OCI-LY1 (cell line): ENCODE measurements around the gene FBXL22.

Experiments
- H2AFZ ChIP-seq: fragments of 200-600 bp; sonication (generic), shearing (Covaris generic); 2 replicates; pipeline ENCODE4 v1.6.0; 2014; ENCODE audit warnings: antibody characterized with exemption, mild to moderate bottlenecking, low read length
- H3F3A ChIP-seq: fragments of 200-600 bp; sonication (generic), shearing (Covaris generic); 2 replicates; pipeline ENCODE4 v1.6.0; 2014; ENCODE audit warnings: mild to moderate bottlenecking, antibody characterized with exemption, low read length, moderate library complexity; ENCODE audit not compliant: insufficient read depth
- H3K27ac ChIP-seq: fragments of 200-600 bp; sonication (generic); 2 replicates; pipeline ENCODE4 v1.5.1; 2014; ENCODE audit warnings: low read length, mixed run types, mild to moderate bottlenecking, low read depth; ENCODE audit not compliant: poor library complexity, severe bottlenecking
- H3K27me3 ChIP-seq: fragments of 200-600 bp; sonication (generic); 2 replicates; pipeline ENCODE4 v1.6.0; 2014; ENCODE audit warnings: antibody characterized with exemption, mild to moderate bottlenecking, low read length, moderate library complexity; ENCODE audit not compliant: insufficient read depth
- H3K36me3 ChIP-seq: fragments of 200-600 bp; sonication (generic); 2 replicates; pipeline ENCODE4 v1.6.1; 2014; ENCODE audit warnings: mild to moderate bottlenecking, antibody characterized with exemption, low read length, moderate library complexity, mixed read lengths; ENCODE audit not compliant: insufficient read depth
- H3K4me1 ChIP-seq: fragments of 200-600 bp; sonication (generic); 2 replicates; pipeline ENCODE4 v1.5.1; 2014; ENCODE audit warnings: mild to moderate bottlenecking, low read length, moderate library complexity; ENCODE audit not compliant: insufficient read depth, severe bottlenecking
- H3K4me2 ChIP-seq: fragments of 200-600 bp; sonication (generic), shearing (Covaris generic); 2 replicates; pipeline ENCODE4 v1.6.1; 2014; ENCODE audit warnings: low read length
- H3K4me3 ChIP-seq: fragments of 200-600 bp; sonication (generic); 2 replicates; pipeline ENCODE4 v1.5.1; 2014; ENCODE audit warnings: low read length, low read depth, mild to moderate bottlenecking, mixed read lengths; ENCODE audit not compliant: poor library complexity, severe bottlenecking
- H3K79me2 ChIP-seq: fragments of 200-600 bp; shearing (Covaris generic); 2 replicates; pipeline ENCODE4 v1.6.1; 2016; ENCODE audit warnings: mixed run types, low read length, mixed read lengths; ENCODE audit not compliant: insufficient read depth
- H3K9ac ChIP-seq: fragments of 200-600 bp; sonication (generic), shearing (Covaris generic); 2 replicates; pipeline ENCODE4 v1.6.1; 2014; ENCODE audit warnings: mild to moderate bottlenecking, low read length, mixed read lengths
- H3K9me2 ChIP-seq: fragments of 200-600 bp; sonication (generic), shearing (Covaris generic); 2 replicates; pipeline ENCODE4 v1.6.1; 2014; ENCODE audit warnings: low read depth, mild to moderate bottlenecking, low read length, mixed read lengths
- H3K9me3 ChIP-seq: fragments of 200-600 bp; shearing (Covaris generic); 2 replicates; pipeline ENCODE4 v1.6.1; 2014; ENCODE audit warnings: low read length, mixed read lengths
- H4K20me1 ChIP-seq: fragments of 200-600 bp; sonication (generic), shearing (Covaris generic); 2 replicates; pipeline ENCODE4 v1.6.0; 2016; ENCODE audit warnings: mild to moderate bottlenecking, low read length; ENCODE audit not compliant: insufficient read depth
- CTCF ChIP-seq: fragments of 200-600 bp; sonication (generic), shearing (Covaris generic); IDR thresholded peaks from 2 replicates; pipeline ENCODE4 v1.5.1; 2017; ENCODE audit warnings: mild to moderate bottlenecking, antibody characterized with exemption, low read length, moderate library complexity, mixed read lengths
- EZH2 ChIP-seq: fragments of 200-600 bp; sonication (generic), shearing (Covaris generic); IDR thresholded peaks from 2 replicates; pipeline ENCODE4 v1.8.0; 2017; ENCODE audit warnings: borderline replicate concordance, mixed run types, mild to moderate bottlenecking, antibody characterized with exemption, low read length, moderate library complexity, mixed read lengths

Gene FBXL22

DNA sequence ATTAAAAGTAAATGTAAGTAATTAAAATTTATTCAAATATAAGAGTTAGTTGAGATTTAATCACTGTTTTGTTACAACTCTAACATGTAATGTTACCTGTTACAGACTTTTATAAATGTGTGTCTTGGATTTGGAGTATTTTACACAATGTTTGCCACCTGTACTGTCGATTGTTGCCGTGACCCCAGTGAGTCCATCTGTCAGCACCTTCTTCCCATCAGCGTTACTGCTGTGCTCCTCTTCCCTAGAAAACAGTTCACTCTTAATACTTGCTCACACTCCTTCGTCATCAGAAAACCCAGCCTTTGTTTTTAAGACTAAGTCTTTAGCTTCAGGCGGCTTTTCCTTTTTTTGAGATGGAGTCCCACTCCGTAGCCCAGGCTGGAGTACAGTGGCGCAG is 40.5 kb upstream of the FBXL22 start:
- H3K4me3 ChIP-seq, result no peak overlapping the region
- H3K27me3 ChIP-seq, result no peaks in the 10 kb centered on the region
- no peak overlapping the region for H3K4me2 ChIP-seq
- H3K4me1 ChIP-seq, result no peaks in the 10 kb centered on the region
- no peak overlapping the region for H3K27ac ChIP-seq
- H3K36me3 ChIP-seq, result peaks cover 76% of the 10 kb centered on the region
- TF ChIP-seq CTCF, result no peak
- no peak for TF ChIP-seq EZH2
- H4K20me1 ChIP-seq, result no peaks in the 10 kb centered on the region
- no peaks in the 10 kb centered on the region for H3K9me2 ChIP-seq
- no peak overlapping the region for H2AFZ ChIP-seq
- no peak overlapping the region for H3K9ac ChIP-seq
- no peaks in the 10 kb centered on the region for H3K9me3 ChIP-seq
- H3K79me2 ChIP-seq, result no peaks in the 10 kb centered on the region
- no peaks in the 10 kb centered on the region for H3F3A ChIP-seq

- Histone ChIP-seq H3K4me1 (no peaks in the 10 kb centered on the region), H3K9me3 (no peaks in the 10 kb centered on the region), H3F3A (no peaks in the 10 kb centered on the region), H4K20me1 (no peaks in the 10 kb centered on the region), H3K4me3 (no peak overlapping the region), H3K36me3 (peaks cover 81% of the 10 kb centered on the region), H3K27me3 (no peaks in the 10 kb centered on the region), H2AFZ (no peak overlapping the region), H3K79me2 (no peaks in the 10 kb centered on the region), H3K27ac (no peak overlapping the region), H3K9me2 (no peaks in the 10 kb centered on the region), H3K9ac (no peak overlapping the region), H3K4me2 (no peak overlapping the region)
- TF ChIP-seq EZH2 (no peak), CTCF (no peak)
Observed at GRCh38 chr15:63559753-63560152, 37.4 kb upstream of the FBXL22 start.

DNA sequence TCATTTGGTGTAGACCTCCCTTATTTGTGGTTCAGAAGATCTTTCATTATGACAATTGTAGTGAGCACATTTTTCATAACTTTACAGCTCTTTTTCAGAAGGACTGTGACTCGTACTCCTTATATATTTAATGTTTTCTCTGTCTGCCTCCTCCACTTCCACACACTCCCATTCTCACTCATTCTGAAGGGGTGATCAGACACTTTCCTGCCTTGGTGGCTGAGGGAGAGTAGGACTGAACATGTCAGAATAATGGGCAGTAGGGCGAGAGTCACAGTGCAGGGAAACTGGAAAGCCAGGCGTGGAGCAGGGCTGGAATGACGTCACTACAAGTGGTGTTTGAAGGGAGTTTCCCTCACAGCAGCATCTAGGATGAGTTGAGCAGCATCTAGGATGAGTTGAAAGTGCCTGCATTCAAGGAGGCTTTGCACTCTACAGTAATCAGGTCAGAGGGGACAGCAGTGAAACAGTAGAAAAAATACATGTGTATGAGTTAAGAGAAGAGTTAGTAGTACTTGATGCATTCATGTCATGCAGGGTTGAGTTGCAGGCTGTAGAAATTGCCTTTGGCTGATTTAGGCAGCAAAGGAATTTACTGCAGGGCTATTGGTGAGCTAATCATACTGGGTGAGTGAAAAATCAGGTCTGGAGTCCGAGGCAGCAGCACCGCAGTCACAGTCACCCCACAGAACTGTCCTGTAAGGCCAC is 36.3 kb upstream of the FBXL22 start:
- no peaks in the 10 kb centered on the region for H3F3A ChIP-seq
- no peaks in the 10 kb centered on the region for H3K27me3 ChIP-seq
- no peaks in the 10 kb centered on the region for H3K4me1 ChIP-seq
- H3K4me2 ChIP-seq, result no peak overlapping the region
- no peak overlapping the region for H2AFZ ChIP-seq
- no peak overlapping the region for H3K4me3 ChIP-seq
- TF ChIP-seq CTCF (no peak), EZH2 (no peak)
- no peak overlapping the region for H3K9ac ChIP-seq
- H4K20me1 ChIP-seq, result no peaks in the 10 kb centered on the region
- H3K79me2 ChIP-seq, result no peaks in the 10 kb centered on the region
- H3K36me3 ChIP-seq, result peaks cover 81% of the 10 kb centered on the region
- no peaks in the 10 kb centered on the region for H3K9me3 ChIP-seq
- no peaks in the 10 kb centered on the region for H3K9me2 ChIP-seq
- no peak overlapping the region for H3K27ac ChIP-seq
